Caco-2 (cell line): ENCODE data around the gene VCAN. TPM values are rescaled to one million over a fixed set of nuclear protein-coding genes. Genes with fewer than 3 reads are reported as not detected.

Experiments
- BruUV-seq: library from RNA; stranded (reverse); fragments of 400-500 nt; replicated peaks from 2 replicates; lab custom pipeline; 2021; lab: Mats Ljungman, UMichigan
- CTCF ChIA-PET: fragments of 300-600 bp; sonication (Branson Sonifier 250); formaldehyde crosslinking; loops from one replicate; lab custom pipeline; 2022; ENCODE audit warnings: antibody characterized with exemption; lab: Charles Lee
- POLR2A ChIA-PET: fragments of 300-600 bp; sonication (Branson Sonifier 250); formaldehyde crosslinking; loops from one replicate; lab custom pipeline; 2022; ENCODE audit warnings: antibody characterized with exemption; lab: Charles Lee
- DNase-seq, 2 experiments: peaks; one replicate each; pipeline versions ENCODE4 v3.0.0 to v3.0.0-alpha.2; 2020 to 2022
- H3K27me3 ChIP-seq: replicated peaks from 2 replicates; pipeline ENCODE4 v1.6.0; 2011; ENCODE audit warnings: low read length; ENCODE audit not compliant: control insufficient read depth, insufficient read depth
- H3K36me3 ChIP-seq: 2 replicates; pipeline ENCODE4 v1.5.1; 2011; ENCODE audit warnings: low read length; ENCODE audit not compliant: control insufficient read depth, insufficient read depth
- H3K4me1 ChIP-seq: fragments of 250-450 bp; sonication (Bioruptor Pico); 2 replicates; pipeline ENCODE4 v1.5.1; 2020; ENCODE audit warnings: mild to moderate bottlenecking
- H3K4me3 ChIP-seq: 2 replicates; pipeline ENCODE4 v1.5.1; 2011; ENCODE audit warnings: low read depth, mild to moderate bottlenecking, control low read depth, low read length
- H3K9me3 ChIP-seq: fragments of 250-450 bp; sonication (Bioruptor Pico); 2 replicates; pipeline ENCODE4 v1.5.1; 2020; ENCODE audit warnings: mild to moderate bottlenecking, moderate library complexity
- H3K27ac Mint-ChIP-seq: one replicate; pipeline ENCODE4 v1.8.0; 2022; ENCODE audit warnings: mixed read lengths; ENCODE audit not compliant: unreplicated experiment
- H3K27me3 Mint-ChIP-seq: one replicate; pipeline ENCODE4 v1.8.0; 2022; ENCODE audit warnings: mixed read lengths; ENCODE audit not compliant: insufficient read depth, unreplicated experiment
- H3K36me3 Mint-ChIP-seq: one replicate; pipeline ENCODE4 v1.8.0; 2022; ENCODE audit warnings: mild to moderate bottlenecking, mixed read lengths; ENCODE audit not compliant: insufficient read depth, unreplicated experiment
- H3K4me1 Mint-ChIP-seq: one replicate; pipeline ENCODE4 v1.8.0; 2022; ENCODE audit warnings: low read depth, mixed read lengths; ENCODE audit not compliant: unreplicated experiment
- H3K4me3 Mint-ChIP-seq: one replicate; pipeline ENCODE4 v1.8.0; 2022; ENCODE audit warnings: mild to moderate bottlenecking, moderate library complexity, mixed read lengths; ENCODE audit not compliant: unreplicated experiment
- H3K9me3 Mint-ChIP-seq: one replicate; pipeline ENCODE4 v1.8.0; 2022; ENCODE audit warnings: mixed read lengths; ENCODE audit not compliant: unreplicated experiment
- intact Hi-C: fragments of 100-400 bp; cut with micrococcal nuclease; formaldehyde crosslinking; loops from one replicate; pipeline ENCODE4 v1.10.0; 2022; ENCODE audit not compliant: unreplicated experiment
- total RNA-seq: library from RNA; stranded (reverse); gene quantifications from 2 replicates; pipeline ENCODE4 v1.2.3, GENCODE V29; 2022
- TF ChIP-seq, protein P1 (sequence below), 2 experiments: fragments of 200-600 bp in 1 of 2; IDR thresholded peaks; 1 replicate in 1 of 2; 2 replicates in 1 of 2; pipeline versions ENCODE4 v1.5.1 to v1.8.0; 2011 to 2022; ENCODE audit warnings: antibody characterized with exemption in 1 of 2, control low read depth in 1 of 2, inconsistent platforms in 1 of 2, low read depth in 1 of 2, low read length in 1 of 2, mild to moderate bottlenecking in 1 of 2, moderate library complexity in 1 of 2; ENCODE audit not compliant: insufficient read depth in 1 of 2, severe bottlenecking in 1 of 2, unreplicated experiment in 1 of 2

VCAN gene
- total RNA-seq, 1 experiment from 2014 or later: 27.4 TPM

DNA sequence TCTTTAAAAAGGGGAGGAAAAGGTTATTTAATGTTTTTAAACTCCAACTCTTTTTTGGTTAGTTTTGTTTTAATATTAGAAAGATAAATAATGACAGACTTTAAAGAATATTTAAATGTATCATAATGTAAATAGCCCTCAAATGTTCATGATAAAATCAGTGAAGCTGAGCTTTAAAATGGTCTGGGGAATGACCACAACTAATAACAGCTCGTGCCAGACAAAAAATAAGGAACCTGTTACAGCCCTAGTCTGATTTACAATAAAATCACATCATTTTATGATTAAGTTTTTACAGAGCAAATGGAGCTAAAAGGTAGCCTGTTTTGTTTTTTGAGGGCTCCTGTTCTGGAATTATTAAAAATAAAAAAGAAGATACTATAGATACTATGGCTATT, 46.1 kb downstream of the VCAN start:
- no peaks in the 10 kb centered on the region for H3K36me3 Mint-ChIP-seq

DNA sequence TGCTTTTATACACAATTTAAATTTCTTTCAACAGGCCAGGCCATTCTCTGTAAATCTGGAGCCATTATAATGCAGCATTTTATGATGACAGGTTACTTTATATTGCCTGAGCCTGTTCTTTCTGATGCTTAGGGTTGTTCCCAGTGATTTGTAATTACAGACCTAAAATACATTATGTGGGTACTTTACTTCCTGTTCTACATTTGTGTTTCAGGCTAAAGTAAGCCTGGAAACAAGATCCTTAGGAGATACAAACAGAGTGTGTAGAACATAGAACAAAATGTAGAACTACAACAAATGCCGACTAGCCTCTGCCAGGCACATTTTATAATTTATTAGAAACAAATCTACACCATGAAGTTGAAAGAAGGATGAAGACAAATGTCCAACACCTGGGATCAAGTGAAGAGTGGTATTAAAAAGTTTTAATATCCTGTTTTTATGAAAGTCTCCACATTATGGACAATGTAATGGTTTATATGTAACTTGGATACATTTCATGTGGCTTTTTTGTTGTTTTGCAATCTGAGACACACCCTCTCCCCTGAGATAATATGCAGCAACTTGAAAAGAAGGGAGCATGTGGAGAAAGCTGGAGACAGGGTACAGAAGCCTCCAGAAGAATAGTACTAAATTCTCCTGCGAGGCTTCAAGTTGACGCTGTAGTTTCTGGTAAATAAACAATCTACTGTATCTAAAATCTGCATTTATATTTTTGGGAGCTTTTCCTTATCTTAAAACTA, 46.9 kb downstream of the VCAN start:
- Histone ChIP-seq H3K27me3 (no peaks in the 10 kb centered on the region), H3K4me1 (no peaks in the 10 kb centered on the region), H3K4me3 (no peak overlapping the region), H3K9me3 (no peaks in the 10 kb centered on the region), H3K36me3 (no peaks in the 10 kb centered on the region)
- Mint-ChIP-seq H3K27ac (no peak overlapping the region), H3K9me3 (peaks cover 7% of the 10 kb centered on the region), H3K4me1 (no peaks in the 10 kb centered on the region), H3K4me3 (no peak overlapping the region), H3K27me3 (peaks cover under 1% of the 10 kb centered on the region), H3K36me3 (no peaks in the 10 kb centered on the region)
- DNase-seq: no peak
- POLR2A ChIA-PET: no interaction called here
- BruUV-seq: no TSS peak
- intact Hi-C loops: no loop called here
- TF ChIP-seq, protein P1, sequence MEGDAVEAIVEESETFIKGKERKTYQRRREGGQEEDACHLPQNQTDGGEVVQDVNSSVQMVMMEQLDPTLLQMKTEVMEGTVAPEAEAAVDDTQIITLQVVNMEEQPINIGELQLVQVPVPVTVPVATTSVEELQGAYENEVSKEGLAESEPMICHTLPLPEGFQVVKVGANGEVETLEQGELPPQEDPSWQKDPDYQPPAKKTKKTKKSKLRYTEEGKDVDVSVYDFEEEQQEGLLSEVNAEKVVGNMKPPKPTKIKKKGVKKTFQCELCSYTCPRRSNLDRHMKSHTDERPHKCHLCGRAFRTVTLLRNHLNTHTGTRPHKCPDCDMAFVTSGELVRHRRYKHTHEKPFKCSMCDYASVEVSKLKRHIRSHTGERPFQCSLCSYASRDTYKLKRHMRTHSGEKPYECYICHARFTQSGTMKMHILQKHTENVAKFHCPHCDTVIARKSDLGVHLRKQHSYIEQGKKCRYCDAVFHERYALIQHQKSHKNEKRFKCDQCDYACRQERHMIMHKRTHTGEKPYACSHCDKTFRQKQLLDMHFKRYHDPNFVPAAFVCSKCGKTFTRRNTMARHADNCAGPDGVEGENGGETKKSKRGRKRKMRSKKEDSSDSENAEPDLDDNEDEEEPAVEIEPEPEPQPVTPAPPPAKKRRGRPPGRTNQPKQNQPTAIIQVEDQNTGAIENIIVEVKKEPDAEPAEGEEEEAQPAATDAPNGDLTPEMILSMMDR (IDR thresholded peaks at IDR 0.05; ENCODE audit: insufficient read depth in 1 of 2, low read depth in 1 of 2, low read length in 1 of 2, severe bottlenecking in 1 of 2, unreplicated experiment in 1 of 2): no peak
- CTCF ChIA-PET: no interaction called here

More for the DNA sequence above, 46.1 kb downstream of the VCAN start:
- Mint-ChIP-seq H3K4me1 (no peaks in the 10 kb centered on the region), H3K9me3 (peaks cover 7% of the 10 kb centered on the region), H3K27ac (no peak overlapping the region), H3K27me3 (no peaks in the 10 kb centered on the region), H3K4me3 (no peak overlapping the region)
- intact Hi-C loops: no loop called here
- H3K4me1 ChIP-seq: no peaks in the 10 kb centered on the region
- H3K36me3 ChIP-seq: no peaks in the 10 kb centered on the region
- DNase-seq: no peak
- no peaks in the 10 kb centered on the region for H3K27me3 ChIP-seq
- H3K9me3 ChIP-seq: no peaks in the 10 kb centered on the region
- H3K4me3 ChIP-seq: no peak overlapping the region
- no TSS peak for BruUV-seq
- ChIA-PET CTCF (no interaction called here), POLR2A (no interaction called here)
- TF ChIP-seq, protein P1 (IDR thresholded peaks at IDR 0.05; ENCODE audit: insufficient read depth in 1 of 2, low read depth in 1 of 2, low read length in 1 of 2, severe bottlenecking in 1 of 2, unreplicated experiment in 1 of 2): no peak

DNA sequence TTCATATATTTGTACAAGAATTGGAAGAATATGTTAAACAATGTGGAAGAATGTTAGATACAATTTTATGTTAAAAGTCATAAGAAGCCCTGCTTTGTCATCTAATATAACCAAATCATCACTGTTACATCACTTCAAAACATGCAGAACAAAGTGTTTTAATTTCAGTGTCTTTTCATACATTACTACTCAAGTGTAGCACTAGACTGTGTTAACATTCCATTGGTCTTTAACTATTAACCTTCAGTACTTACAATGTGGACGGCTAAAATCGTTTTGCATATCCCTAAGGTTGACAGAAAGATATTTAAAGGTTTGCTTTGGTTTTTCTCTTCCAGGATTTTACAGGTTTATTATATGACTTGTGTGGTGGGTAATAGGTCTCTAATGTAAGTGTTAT, 50.9 kb downstream of the VCAN start:
- Mint-ChIP-seq H3K36me3 (no peaks in the 10 kb centered on the region), H3K9me3 (peaks cover 7% of the 10 kb centered on the region), H3K27ac (no peak overlapping the region), H3K27me3 (peaks cover 3% of the 10 kb centered on the region), H3K4me1 (no peaks in the 10 kb centered on the region), H3K4me3 (no peak overlapping the region)
- BruUV-seq: no TSS peak
- ChIA-PET POLR2A (no interaction called here), CTCF (no interaction called here)
- Histone ChIP-seq H3K36me3 (no peaks in the 10 kb centered on the region), H3K4me1 (no peaks in the 10 kb centered on the region), H3K4me3 (no peak overlapping the region), H3K27me3 (no peaks in the 10 kb centered on the region), H3K9me3 (no peaks in the 10 kb centered on the region)
- DNase-seq: no peak
- TF ChIP-seq, protein P1 (IDR thresholded peaks at IDR 0.05; ENCODE audit: insufficient read depth in 1 of 2, low read depth in 1 of 2, low read length in 1 of 2, severe bottlenecking in 1 of 2, unreplicated experiment in 1 of 2): no peak
- intact Hi-C loops: no loop called here
